Skin of body (tissue), 3 donors: ENCODE measurements around the gene ANGPTL7. TPM values are rescaled to one million over a fixed set of nuclear protein-coding genes. Genes with fewer than 3 reads are reported as not detected.

Source experiments
- DNase-seq: peaks from one replicate; lab custom pipeline; 2025; lab: John Stamatoyannopoulos, UW
- small RNA-seq: library from RNA; depleted of rRNA; stranded (forward); fragments of <200 nt; gene quantifications from one replicate; pipeline ENCODE3, GENCODE V24; 2014; ENCODE audit warnings: low replicate concordance
- total RNA-seq: library from RNA; depleted of rRNA; stranded (reverse); fragments of >200 nt; gene quantifications from one replicate; pipeline ENCODE4 v1.2.3, GENCODE V29; 2014

Gene ANGPTL7
- total RNA-seq, 1 donor from 2014 or later = 25.2 TPM

- DNase-seq = no peak
These were observed 9.9 kb downstream of the ANGPTL7 start for GRCh38 chr1:11198851-11199594.

- no peak for DNase-seq
These were observed 15.4 kb downstream of the ANGPTL7 start for GRCh38 chr1:11204396-11205190.

DNA sequence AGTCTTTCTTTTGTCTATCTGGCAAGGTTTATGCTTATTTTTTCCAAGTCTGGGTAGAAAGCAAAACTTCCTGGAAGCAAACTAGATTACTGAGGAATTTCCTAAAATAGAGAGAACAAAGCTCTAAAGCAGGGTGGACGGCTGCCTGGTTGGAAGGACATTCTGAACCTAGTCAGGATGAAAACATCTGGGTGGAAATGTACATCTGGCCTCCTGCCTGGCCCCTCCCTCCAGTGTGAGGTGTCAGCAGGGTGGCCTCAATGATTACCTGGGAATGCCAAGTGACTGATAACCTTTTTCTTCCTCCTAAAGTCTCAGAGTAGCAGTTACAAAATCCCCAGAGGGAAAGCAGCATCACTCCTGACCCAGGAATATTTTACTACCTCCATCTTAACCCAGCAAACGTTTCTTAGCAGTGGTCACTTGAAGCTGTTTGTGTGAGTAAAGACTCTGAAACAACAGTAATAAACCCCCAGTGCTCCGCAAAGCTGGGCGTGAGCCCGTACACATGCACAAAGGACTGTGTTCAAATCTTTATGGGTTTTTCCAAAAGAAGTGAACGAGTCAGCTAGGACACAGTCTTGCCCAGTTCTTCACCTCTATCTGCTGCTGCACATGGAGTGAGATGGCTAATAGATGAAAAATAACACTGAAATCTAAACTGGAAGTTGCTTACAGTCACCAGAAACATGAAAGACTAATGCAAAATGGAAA, 18.9 kb downstream of the ANGPTL7 start:
- no peak for DNase-seq

GRCh38 chr1:11211461-11211860, 22.3 kb downstream of the ANGPTL7 start:
- no peak for DNase-seq

- no peak for DNase-seq
These were observed 22.9 kb downstream of the ANGPTL7 start for GRCh38 chr1:11211925-11212587.

- DNase-seq = no peak
These were observed 25.7 kb downstream of the ANGPTL7 start for GRCh38 chr1:11214698-11215380.

GRCh38 chr1:11215381-11216005, 26.3 kb downstream of the ANGPTL7 start:
- no peak for DNase-seq

DNA sequence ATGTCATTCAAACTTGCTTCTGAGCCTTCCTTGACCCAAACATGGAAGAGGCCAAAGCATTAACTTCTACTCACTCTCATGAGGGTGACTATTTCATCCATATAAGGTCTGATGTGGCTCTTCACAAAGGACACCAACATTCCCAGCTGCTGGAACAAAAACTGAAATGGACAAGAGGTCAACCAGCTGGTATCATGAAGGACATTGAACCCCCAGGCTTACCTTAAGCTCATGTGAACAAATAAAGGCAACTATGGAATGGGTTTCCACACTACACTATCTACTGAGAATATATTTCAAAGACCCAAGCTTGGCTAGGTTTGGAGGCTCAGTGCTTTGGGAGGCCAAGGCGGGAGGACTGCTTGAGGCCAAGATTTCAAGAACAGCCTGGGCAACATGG, 26.9 kb downstream of the ANGPTL7 start:
- no peak for DNase-seq

DNA sequence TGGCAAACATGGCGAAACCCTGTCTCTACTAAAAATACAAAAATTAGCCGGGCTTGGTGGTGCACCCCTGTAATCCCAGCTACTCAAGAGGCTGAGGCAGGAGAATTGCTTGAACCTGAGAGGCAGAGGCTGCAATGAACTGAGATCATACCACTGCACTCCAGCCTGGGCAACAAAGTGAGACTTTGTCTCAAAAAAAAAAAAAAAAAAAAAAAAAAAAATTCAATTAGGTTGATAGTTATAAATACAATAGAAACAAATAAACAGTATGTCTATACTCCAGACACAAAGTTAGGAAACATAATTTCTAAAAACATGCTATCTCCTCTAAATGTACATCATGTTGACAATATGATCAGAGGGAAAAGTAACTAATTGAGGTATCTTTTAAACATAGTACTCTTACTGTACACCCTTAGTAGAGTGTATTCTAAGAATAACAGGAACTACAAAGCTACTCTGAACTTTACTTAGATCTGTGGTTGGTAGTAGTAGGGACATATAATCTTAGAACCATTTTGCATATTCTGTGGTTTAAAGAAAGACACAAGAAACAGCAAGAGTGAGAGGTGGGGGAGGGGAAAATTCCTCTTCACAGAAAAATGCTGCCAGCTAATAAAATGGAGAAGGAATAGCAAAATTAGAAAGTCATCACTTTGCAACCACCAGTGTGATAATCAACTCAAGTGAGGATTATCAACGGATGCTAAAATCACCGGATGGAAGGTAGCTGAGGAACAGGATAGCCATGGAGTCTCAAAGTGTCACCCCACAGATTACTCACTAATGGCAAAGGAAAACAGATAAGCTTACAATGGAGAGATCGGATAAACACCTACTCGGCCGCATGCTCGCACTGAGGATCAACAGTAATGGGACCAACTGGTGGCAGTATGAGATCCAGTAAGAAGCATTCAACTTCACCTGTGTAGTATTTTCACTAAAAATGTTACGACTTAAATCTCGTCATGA, 38.2 kb downstream of the ANGPTL7 start:
- DNase-seq = no peak

- DNase-seq = no peak
These were observed 40.0 kb downstream of the ANGPTL7 start for GRCh38 chr1:11229203-11229602.

GRCh38 chr1:11233208-11233607, 44.1 kb downstream of the ANGPTL7 start:
- no peak for DNase-seq

DNA sequence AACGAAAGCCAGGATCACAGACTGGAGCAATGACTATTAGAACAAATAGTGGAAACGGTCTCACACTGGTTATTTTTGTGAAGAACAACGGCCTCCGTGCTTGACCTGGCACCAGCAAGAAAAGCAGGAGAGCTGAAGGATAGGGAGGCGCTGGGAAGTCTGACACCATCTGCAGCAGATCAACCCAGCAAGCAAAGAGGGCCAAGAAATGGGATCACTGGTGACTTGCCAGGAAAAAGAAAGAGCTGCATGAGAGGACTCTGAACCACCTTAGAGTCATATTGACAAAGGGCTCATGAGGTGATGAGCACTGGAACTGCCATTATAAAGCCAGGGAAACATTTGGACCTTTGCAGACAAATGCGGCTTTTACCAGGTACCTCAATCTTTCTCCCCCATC, 48.2 kb downstream of the ANGPTL7 start:
- DNase-seq = no peak

- DNase-seq = no peak
These were observed 49.2 kb downstream of the ANGPTL7 start for GRCh38 chr1:11238311-11238710.

DNA sequence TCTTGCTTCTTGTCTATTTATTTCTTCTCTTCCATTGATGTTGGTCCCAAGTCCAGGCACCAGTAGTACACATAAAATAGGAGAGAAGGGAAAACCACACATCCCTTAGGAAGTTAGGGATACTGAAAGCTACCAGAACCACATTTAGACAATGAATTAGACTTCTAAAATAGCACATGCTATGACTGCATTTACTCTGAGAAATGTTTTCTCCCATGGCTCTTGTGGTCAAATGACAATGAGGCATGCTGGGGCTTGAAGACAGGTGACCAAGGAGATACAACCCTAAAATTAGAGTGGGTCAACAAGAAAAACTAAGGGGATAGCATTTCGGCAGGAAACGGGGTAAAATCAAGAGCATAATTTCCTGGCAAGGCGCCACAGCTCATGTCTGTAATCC, 56.1 kb downstream of the ANGPTL7 start:
- no peak for DNase-seq

Small RNA genes lying within 50 kb of the gene (small RNA-seq; reads per million reads assigned to genes)
- not detected for gene RNU6-291P
- gene RNU6-537P = not detected
- not detected for gene RPL39P6

Other genes starting within 250 kb of the ANGPTL7 start
- gene TARDBP, start 176.7 kb upstream of the ANGPTL7 start, total RNA-seq = 129 TPM
- not detected for gene MASP2, start 142.1 kb upstream of the ANGPTL7 start, total RNA-seq
- 13.0 TPM for gene SRM, start 129.3 kb upstream of the ANGPTL7 start, total RNA-seq
- 53.1 TPM for gene EXOSC10, start 89.5 kb upstream of the ANGPTL7 start, total RNA-seq
- 27.2 TPM for gene MTOR, start 73.2 kb downstream of the ANGPTL7 start, total RNA-seq
- 8.7 TPM for gene UBIAD1, start 83.8 kb downstream of the ANGPTL7 start, total RNA-seq